T47D (cell line): ENCODE measurements around the gene ARCN1.
"Not testable (repeated sequence)": the region's sequence is repeated elsewhere in the genome, so short reads cannot be mapped to it uniquely, and the experiment has no call there.

Source experiments
- DNase-seq, 2 experiments: peaks; one replicate each; pipeline versions ENCODE4 v3.0.0 to v3.0.0-alpha.2; 2011 to 2012; ENCODE audit warnings: low read depth in 1 of 2, low spot score in 1 of 2
- JUND ChIP-seq: IDR thresholded peaks from 2 replicates; pipeline ENCODE4 v1.6.1; 2012; ENCODE audit warnings: low read depth
- in situ Hi-C: cut with HindIII; loops from 2 replicates; pipeline ENCODE4 v1.10.0; 2016; ENCODE audit warnings: low sequenced_read_pairs, low pct_unique_long_range_greater_than_20kb

ARCN1 gene

GRCh38 chr11:118569670-118570069, 2.5 kb upstream of the ARCN1 start:
- no peak for TF ChIP-seq JUND
- DNase-seq = no peak
- in situ Hi-C loops = no loop called here

GRCh38 chr11:118570787-118571186, 1.4 kb upstream of the ARCN1 start:
- no peak for TF ChIP-seq JUND
- DNase-seq = no peak
- in situ Hi-C loops = no loop called here

GRCh38 chr11:118571701-118572060, 528 bp upstream of the ARCN1 start:
- in situ Hi-C loops, DNase-seq: not testable (repeated sequence)

- no peak for TF ChIP-seq JUND
- in situ Hi-C loops = no loop called here
- peak; percentile 33 to 64 for DNase-seq
Observed at GRCh38 chr11:118572981-118573550, 857 bp downstream of the ARCN1 start.

GRCh38 chr11:118574636-118575035, 2.4 kb downstream of the ARCN1 start:
- in situ Hi-C loops = no loop called here
- no peak for DNase-seq
- TF ChIP-seq JUND = no peak

GRCh38 chr11:118577995-118578394, 5.8 kb downstream of the ARCN1 start:
- in situ Hi-C loops = not testable (repeated sequence)

GRCh38 chr11:118581057-118581456, 8.8 kb downstream of the ARCN1 start:
- no peak for TF ChIP-seq JUND
- no peak for DNase-seq
- in situ Hi-C loops = no loop called here

More at GRCh38 chr11:118577995-118578394, 5.8 kb downstream of the ARCN1 start:
- DNase-seq = not testable (repeated sequence)

- no peak for DNase-seq
- TF ChIP-seq JUND = no peak
- in situ Hi-C loops = no loop called here
Observed at GRCh38 chr11:118587952-118588351, 15.7 kb downstream of the ARCN1 start.

- no peak for DNase-seq
- no peak for TF ChIP-seq JUND
- in situ Hi-C loops = no loop called here
Observed at GRCh38 chr11:118592616-118593367, 20.6 kb downstream of the ARCN1 start.

GRCh38 chr11:118594984-118595383, 22.8 kb downstream of the ARCN1 start:
- in situ Hi-C loops = not testable (repeated sequence)
- peak in 1 of 2 experiments; percentile 64 for DNase-seq

GRCh38 chr11:118596224-118597146, 24.3 kb downstream of the ARCN1 start:
- TF ChIP-seq JUND = no peak
- in situ Hi-C loops = no loop called here

GRCh38 chr11:118597556-118597955, 25.3 kb downstream of the ARCN1 start:
- TF ChIP-seq JUND = no peak
- DNase-seq = no peak
- in situ Hi-C loops = no loop called here

More at GRCh38 chr11:118596224-118597146, 24.3 kb downstream of the ARCN1 start:
- DNase-seq = no peak

GRCh38 chr11:118602331-118602730, 30.1 kb downstream of the ARCN1 start:
- TF ChIP-seq JUND = no peak
- in situ Hi-C loops = no loop called here
- no peak for DNase-seq

- DNase-seq, in situ Hi-C loops: not testable (repeated sequence)
Observed at GRCh38 chr11:118603709-118604108, 31.5 kb downstream of the ARCN1 start.
